MM.1S (cell line): ENCODE results near the gene KMT2E.

Source experiments
- DNase-seq: peaks from one replicate; pipeline ENCODE4 v3.0.0-alpha.2; 2015
- H2AFZ ChIP-seq: fragments of 300-600 bp; sonication (generic); 2 replicates; pipeline ENCODE4 v1.6.0; 2016; ENCODE audit warnings: antibody characterized with exemption, low read length
- H3F3A ChIP-seq: fragments of 300-600 bp; sonication (generic); 2 replicates; pipeline ENCODE4 v1.6.1; 2016; ENCODE audit warnings: mild to moderate bottlenecking, antibody characterized with exemption, low read length, moderate library complexity, mixed read lengths; ENCODE audit not compliant: insufficient read depth
- H3K27ac ChIP-seq: fragments of 300-600 bp; sonication (generic); 2 replicates; pipeline ENCODE4 v1.5.1; 2016; ENCODE audit warnings: mild to moderate bottlenecking, low read length
- H3K27me3 ChIP-seq: fragments of 300-600 bp; sonication (generic); replicated peaks from 2 replicates; pipeline ENCODE4 v1.6.0; 2016; ENCODE audit warnings: low read length; ENCODE audit not compliant: insufficient read depth
- H3K36me3 ChIP-seq: fragments of 300-600 bp; sonication (generic); replicated peaks from 2 replicates; pipeline ENCODE4 v1.6.1; 2016; ENCODE audit warnings: mild to moderate bottlenecking, low read length, mixed read lengths; ENCODE audit not compliant: insufficient read depth
- H3K4me1 ChIP-seq: fragments of 300-600 bp; sonication (generic); 2 replicates; pipeline ENCODE4 v1.6.1; 2016; ENCODE audit warnings: low read length, mixed read lengths
- H3K4me2 ChIP-seq: fragments of 300-600 bp; sonication (generic); 2 replicates; pipeline ENCODE4 v1.6.0; 2016; ENCODE audit warnings: low read depth, low read length
- H3K4me3 ChIP-seq: fragments of 300-600 bp; sonication (generic); 2 replicates; pipeline ENCODE4 v1.5.1; 2016; ENCODE audit warnings: low read length, mixed read lengths
- H3K79me2 ChIP-seq: fragments of 300-600 bp; sonication (generic); 2 replicates; pipeline ENCODE4 v1.6.1; 2016; ENCODE audit warnings: mixed run types, low read length, mixed read lengths
- H3K9ac ChIP-seq: fragments of 300-600 bp; sonication (generic); 2 replicates; pipeline ENCODE4 v1.6.1; 2016; ENCODE audit warnings: low read length, mixed read lengths
- H3K9me2 ChIP-seq: fragments of 300-600 bp; sonication (generic); replicated peaks from 2 replicates; pipeline ENCODE4 v1.6.1; 2016; ENCODE audit warnings: mild to moderate bottlenecking, low read length, mixed read lengths; ENCODE audit not compliant: insufficient read depth
- H3K9me3 ChIP-seq: fragments of 300-600 bp; sonication (generic); replicated peaks from 2 replicates; pipeline ENCODE4 v1.6.1; 2016; ENCODE audit warnings: mild to moderate bottlenecking, low read length, mixed read lengths; ENCODE audit not compliant: insufficient read depth
- H4K20me1 ChIP-seq: fragments of 300-600 bp; sonication (generic); 2 replicates; pipeline ENCODE4 v1.6.1; 2016; ENCODE audit warnings: mild to moderate bottlenecking, low read length, moderate library complexity, mixed read lengths; ENCODE audit not compliant: insufficient read depth
- EZH2 ChIP-seq: fragments of 300-600 bp; sonication (generic); optimal IDR thresholded peaks from 2 replicates; pipeline ENCODE3; 2017; ENCODE audit warnings: low read depth, mild to moderate bottlenecking, antibody characterized with exemption, low read length, mixed read lengths
- EZH2phosphoT487 ChIP-seq: fragments of 300-600 bp; sonication (generic); IDR thresholded peaks from 2 replicates; pipeline ENCODE4 v1.6.1; 2018; ENCODE audit warnings: antibody characterized with exemption, low read length
- TF ChIP-seq, protein P1 (sequence below): fragments of 300-600 bp; sonication (generic); IDR thresholded peaks from 2 replicates; pipeline ENCODE4 v1.5.1; 2016; ENCODE audit warnings: antibody characterized with exemption, low read length, mixed read lengths

KMT2E gene

GRCh38 chr7:104969183-104969582, 44.8 kb upstream of the KMT2E start:
- Histone ChIP-seq H3K9me2 (no peaks in the 10 kb centered on the region), H3K9me3 (no peaks in the 10 kb centered on the region), H4K20me1 (no peaks in the 10 kb centered on the region), H3K36me3 (no peaks in the 10 kb centered on the region), H3K9ac (no peak overlapping the region), H3K4me1 (peaks cover 21% of the 10 kb centered on the region), H3K4me3 (no peak overlapping the region), H3K4me2 (no peak overlapping the region), H3K27ac (no peak overlapping the region), H3K79me2 (no peaks in the 10 kb centered on the region), H3F3A (peaks cover 4% of the 10 kb centered on the region; the same call in 1 of the 2 replicates), H2AFZ (no peak overlapping the region), H3K27me3 (no peaks in the 10 kb centered on the region)
- TF ChIP-seq EZH2phosphoT487 (no peak), EZH2 (no peak)
- TF ChIP-seq, protein P1, sequence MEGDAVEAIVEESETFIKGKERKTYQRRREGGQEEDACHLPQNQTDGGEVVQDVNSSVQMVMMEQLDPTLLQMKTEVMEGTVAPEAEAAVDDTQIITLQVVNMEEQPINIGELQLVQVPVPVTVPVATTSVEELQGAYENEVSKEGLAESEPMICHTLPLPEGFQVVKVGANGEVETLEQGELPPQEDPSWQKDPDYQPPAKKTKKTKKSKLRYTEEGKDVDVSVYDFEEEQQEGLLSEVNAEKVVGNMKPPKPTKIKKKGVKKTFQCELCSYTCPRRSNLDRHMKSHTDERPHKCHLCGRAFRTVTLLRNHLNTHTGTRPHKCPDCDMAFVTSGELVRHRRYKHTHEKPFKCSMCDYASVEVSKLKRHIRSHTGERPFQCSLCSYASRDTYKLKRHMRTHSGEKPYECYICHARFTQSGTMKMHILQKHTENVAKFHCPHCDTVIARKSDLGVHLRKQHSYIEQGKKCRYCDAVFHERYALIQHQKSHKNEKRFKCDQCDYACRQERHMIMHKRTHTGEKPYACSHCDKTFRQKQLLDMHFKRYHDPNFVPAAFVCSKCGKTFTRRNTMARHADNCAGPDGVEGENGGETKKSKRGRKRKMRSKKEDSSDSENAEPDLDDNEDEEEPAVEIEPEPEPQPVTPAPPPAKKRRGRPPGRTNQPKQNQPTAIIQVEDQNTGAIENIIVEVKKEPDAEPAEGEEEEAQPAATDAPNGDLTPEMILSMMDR: no peak
- DNase-seq: no peak

- Histone ChIP-seq H3K9ac (no peak overlapping the region), H3K79me2 (no peaks in the 10 kb centered on the region), H4K20me1 (no peaks in the 10 kb centered on the region), H3F3A (no peaks in the 10 kb centered on the region), H3K4me3 (no peak overlapping the region), H3K27me3 (no peaks in the 10 kb centered on the region), H2AFZ (no peak overlapping the region), H3K27ac (no peak overlapping the region), H3K36me3 (no peaks in the 10 kb centered on the region), H3K4me2 (no peak overlapping the region), H3K9me2 (no peaks in the 10 kb centered on the region), H3K4me1 (peaks cover 7% of the 10 kb centered on the region), H3K9me3 (no peaks in the 10 kb centered on the region)
- TF ChIP-seq, protein P1: no peak
- TF ChIP-seq EZH2 (no peak), EZH2phosphoT487 (no peak)
- DNase-seq: no peak
These were observed 42.5 kb upstream of the KMT2E start for GRCh38 chr7:104971290-104972071.

GRCh38 chr7:104972500-104972899, 41.5 kb upstream of the KMT2E start:
- Histone ChIP-seq H4K20me1 (no peaks in the 10 kb centered on the region), H3K4me1 (peaks cover 7% of the 10 kb centered on the region), H3K79me2 (no peaks in the 10 kb centered on the region), H3K9me3 (no peaks in the 10 kb centered on the region), H2AFZ (no peak overlapping the region), H3F3A (no peaks in the 10 kb centered on the region), H3K27ac (no peak overlapping the region), H3K27me3 (no peaks in the 10 kb centered on the region), H3K4me3 (no peak overlapping the region), H3K9ac (no peak overlapping the region), H3K9me2 (no peaks in the 10 kb centered on the region), H3K4me2 (no peak overlapping the region), H3K36me3 (no peaks in the 10 kb centered on the region)
- TF ChIP-seq EZH2phosphoT487 (no peak), EZH2 (no peak)
- TF ChIP-seq, protein P1: no peak
- no peak for DNase-seq
